ENCODE results near the gene MDH1. TPM values are rescaled to one million over a fixed set of nuclear protein-coding genes. Genes with fewer than 3 reads are reported as not detected.
A peak's percentile ranks its signal among the peaks of the same experiment; 100 is the strongest.

Gene MDH1
- polyA plus RNA-seq (2012; ENCODE audit: insufficient read depth, insufficient read length, low read depth) = 150 TPM

DNA sequence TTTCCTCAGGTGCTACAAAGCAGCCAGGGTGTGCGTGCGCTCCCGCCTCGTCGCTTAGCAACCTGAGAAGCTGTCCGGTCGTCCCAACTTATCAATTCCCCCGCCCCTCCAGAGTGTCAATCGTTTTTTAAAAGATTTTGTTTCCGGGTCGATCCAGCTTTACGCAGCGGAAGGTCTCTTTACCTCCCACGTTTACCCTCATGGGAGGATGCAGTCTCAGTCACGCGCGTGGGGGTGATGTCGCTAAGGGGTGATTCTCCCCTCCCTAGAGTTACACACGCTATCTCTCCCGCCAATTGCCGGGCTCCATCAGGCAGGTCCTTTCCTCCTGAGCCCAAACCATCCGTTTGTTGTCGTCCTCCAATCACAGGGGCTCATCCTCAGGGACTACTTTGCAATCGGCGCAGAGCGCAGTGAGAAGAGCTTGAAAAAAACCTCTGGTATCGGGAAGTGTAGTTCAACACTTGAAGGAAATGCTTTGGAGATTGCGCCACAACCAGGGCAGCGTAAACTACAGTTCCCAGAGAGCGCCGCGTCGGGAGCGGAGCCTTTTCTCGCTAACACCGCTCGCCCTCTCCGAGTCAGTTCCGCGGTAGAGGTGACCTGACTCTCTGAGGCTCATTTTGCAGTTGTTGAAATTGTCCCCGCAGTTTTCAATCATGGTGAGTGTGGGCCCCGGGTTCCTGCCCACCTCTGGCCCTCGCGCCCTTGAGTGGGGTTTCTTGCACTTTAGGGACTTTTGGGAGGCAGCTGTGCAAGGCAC is at the start of gene MDH1, which contains the start of gene WDPCP:
Gene MDH1, plus strand, starts transcription at position 579 of the 763 bp plus-strand sequence. Its CDS starts 81 bp downstream, at position 660.
Gene WDPCP, minus strand, starts transcription at position 93 of the 763 bp plus-strand sequence. CDS start 206 bp downstream, outside the sequence.
- Histone ChIP-seq H3K36me3 (no peaks in the 10 kb centered on the region), H3K4me3 (ENCODE audit: low read depth, low read length) (peak within 1 kb of the TSS; percentile 94), H3K9me3 (no peaks in the 10 kb centered on the region), H3K4me1 (no peaks in the 10 kb centered on the region), H3K27me3 (no peaks in the 10 kb centered on the region)
- TF ChIP-seq, protein P1, sequence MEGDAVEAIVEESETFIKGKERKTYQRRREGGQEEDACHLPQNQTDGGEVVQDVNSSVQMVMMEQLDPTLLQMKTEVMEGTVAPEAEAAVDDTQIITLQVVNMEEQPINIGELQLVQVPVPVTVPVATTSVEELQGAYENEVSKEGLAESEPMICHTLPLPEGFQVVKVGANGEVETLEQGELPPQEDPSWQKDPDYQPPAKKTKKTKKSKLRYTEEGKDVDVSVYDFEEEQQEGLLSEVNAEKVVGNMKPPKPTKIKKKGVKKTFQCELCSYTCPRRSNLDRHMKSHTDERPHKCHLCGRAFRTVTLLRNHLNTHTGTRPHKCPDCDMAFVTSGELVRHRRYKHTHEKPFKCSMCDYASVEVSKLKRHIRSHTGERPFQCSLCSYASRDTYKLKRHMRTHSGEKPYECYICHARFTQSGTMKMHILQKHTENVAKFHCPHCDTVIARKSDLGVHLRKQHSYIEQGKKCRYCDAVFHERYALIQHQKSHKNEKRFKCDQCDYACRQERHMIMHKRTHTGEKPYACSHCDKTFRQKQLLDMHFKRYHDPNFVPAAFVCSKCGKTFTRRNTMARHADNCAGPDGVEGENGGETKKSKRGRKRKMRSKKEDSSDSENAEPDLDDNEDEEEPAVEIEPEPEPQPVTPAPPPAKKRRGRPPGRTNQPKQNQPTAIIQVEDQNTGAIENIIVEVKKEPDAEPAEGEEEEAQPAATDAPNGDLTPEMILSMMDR (IDR thresholded peaks at IDR 0.05; ENCODE audit: low read depth, low read length) = no peak
- peak; percentile 84 for DNase-seq

DNA sequence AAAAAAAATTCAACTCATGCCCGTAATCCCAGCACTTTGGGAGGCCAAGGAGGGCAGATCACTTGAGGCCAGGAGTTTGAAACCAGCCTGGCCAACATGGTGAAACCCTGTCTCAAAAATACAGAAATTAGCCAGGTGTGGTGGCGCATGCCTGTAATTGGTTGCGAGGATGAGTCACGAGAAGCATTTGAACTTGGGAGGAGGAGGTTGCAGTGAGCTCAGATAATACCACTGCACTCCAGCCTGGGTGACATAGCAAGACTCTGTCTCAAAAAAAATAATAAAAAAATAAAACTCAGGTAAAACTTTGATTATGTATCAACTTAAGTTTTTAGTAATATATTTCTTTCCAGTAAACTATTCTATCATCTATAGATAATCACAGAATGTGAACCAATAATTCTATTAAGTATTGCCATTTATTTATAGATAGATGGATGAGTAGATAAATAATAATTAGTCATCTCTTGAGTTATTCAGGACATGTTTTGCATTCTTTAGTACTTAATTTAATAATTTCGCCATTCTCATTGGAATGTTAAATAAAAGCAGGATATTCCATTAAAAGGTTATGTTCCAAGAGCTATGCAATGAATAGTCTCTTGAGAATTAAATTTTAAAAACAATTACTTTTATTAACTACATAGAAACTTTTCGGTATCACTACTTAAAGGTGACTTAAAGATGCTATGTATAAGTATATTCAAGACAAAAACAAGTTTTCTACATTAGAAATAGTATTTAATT is 49.2 kb upstream of the MDH1 start:
- no peak for DNase-seq
- no peaks in the 10 kb centered on the region for H3K4me1 ChIP-seq
- no peaks in the 10 kb centered on the region for H3K9me3 ChIP-seq
- H3K27me3 ChIP-seq = no peaks in the 10 kb centered on the region
- TF ChIP-seq, protein P1 (IDR thresholded peaks at IDR 0.05; ENCODE audit: low read depth, low read length) = no peak
- no peak overlapping the region for H3K4me3 ChIP-seq (ENCODE audit: low read depth, low read length)
- no peaks in the 10 kb centered on the region for H3K36me3 ChIP-seq

DNA sequence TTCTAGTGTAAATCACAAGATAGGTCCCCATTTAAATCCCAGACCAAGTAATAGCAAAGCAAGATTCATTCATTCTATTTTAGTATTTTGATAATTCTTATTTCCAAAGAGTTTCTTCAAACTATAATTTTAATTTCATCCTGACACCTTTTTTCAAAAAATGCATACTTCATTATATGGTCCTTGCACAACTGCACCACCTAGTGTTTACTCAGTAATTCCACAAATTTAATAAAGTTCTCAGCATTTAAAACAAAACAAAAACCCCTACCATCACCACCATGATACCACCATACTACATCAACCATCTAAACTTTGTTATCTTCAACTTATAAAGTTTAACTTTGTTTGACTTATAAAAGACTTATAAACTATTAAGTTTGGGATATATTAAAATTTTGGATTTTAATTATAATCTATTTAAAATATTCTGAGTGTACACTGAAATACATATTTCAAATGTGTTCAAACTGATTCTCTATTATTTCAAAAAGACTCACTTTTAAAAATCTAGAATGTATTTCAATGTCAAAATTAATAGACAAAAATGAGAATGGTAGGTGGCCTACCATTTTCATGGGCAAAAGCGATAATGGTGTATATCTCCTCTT is 44.6 kb upstream of the MDH1 start:
- TF ChIP-seq, protein P1 (IDR thresholded peaks at IDR 0.05; ENCODE audit: low read depth, low read length) = peak; percentile 35; the same call in 1 of the 2 replicates
- H3K4me3 ChIP-seq (ENCODE audit: low read depth, low read length) = no peak overlapping the region
- no peak for DNase-seq

DNA sequence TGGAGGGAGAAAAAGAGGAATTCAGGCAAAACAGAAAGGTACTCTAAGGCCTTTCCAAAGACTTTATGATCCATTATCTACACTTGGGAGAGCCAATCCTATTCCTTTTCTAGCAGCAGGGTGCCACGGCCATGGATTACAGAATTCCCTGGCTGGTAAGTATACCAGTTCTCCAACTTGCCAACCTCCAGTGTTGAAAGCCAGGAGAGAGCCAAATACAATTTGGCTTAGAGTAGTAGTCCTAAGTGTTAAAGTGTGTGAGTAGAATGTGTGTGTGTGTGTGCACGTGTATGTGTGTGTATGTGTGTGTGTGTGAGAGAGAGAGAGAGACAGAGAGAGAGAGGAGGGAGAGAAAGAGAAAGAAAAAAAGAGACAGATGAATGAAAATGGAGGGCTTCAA is 43.7 kb upstream of the MDH1 start:
- TF ChIP-seq, protein P1 (IDR thresholded peaks at IDR 0.05; ENCODE audit: low read depth, low read length) = no peak
- no peaks in the 10 kb centered on the region for H3K36me3 ChIP-seq
- H3K4me3 ChIP-seq (ENCODE audit: low read depth, low read length) = no peak overlapping the region
- H3K9me3 ChIP-seq = no peaks in the 10 kb centered on the region
- H3K4me1 ChIP-seq = no peaks in the 10 kb centered on the region
- H3K27me3 ChIP-seq = no peaks in the 10 kb centered on the region
- DNase-seq = no peak

More for the DNA sequence above, 44.6 kb upstream of the MDH1 start:
- Histone ChIP-seq H3K9me3 (no peaks in the 10 kb centered on the region), H3K36me3 (no peaks in the 10 kb centered on the region), H3K27me3 (no peaks in the 10 kb centered on the region), H3K4me1 (no peaks in the 10 kb centered on the region)

DNA sequence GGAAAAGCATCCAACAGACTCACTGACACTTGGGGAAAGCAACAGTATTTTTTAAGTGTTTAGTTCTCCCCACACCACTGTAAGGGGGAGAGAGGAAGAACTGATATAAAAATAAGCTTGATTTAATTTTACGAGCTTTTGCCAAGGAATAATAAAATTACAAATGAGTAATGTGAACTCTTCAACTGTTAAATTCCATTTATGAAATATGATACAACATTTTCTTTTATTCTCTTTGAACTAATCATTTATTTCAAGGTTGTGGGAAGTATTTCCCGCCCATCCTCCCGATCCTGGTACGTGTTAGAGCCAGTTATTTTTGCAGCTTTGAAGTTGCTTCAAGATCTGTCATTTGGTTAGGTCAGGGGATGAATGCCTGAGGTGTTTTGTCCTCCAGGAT is 35.7 kb upstream of the MDH1 start:
- no peaks in the 10 kb centered on the region for H3K9me3 ChIP-seq
- no peaks in the 10 kb centered on the region for H3K36me3 ChIP-seq
- H3K4me1 ChIP-seq = no peaks in the 10 kb centered on the region
- H3K4me3 ChIP-seq (ENCODE audit: low read depth, low read length) = no peak overlapping the region
- H3K27me3 ChIP-seq = no peaks in the 10 kb centered on the region
- no peak for DNase-seq
- TF ChIP-seq, protein P1 (IDR thresholded peaks at IDR 0.05; ENCODE audit: low read depth, low read length) = no peak
